KMS-11 (cell line): ENCODE results near the gene CBLL1.

ENCODE experiments used
- H2AFZ ChIP-seq: fragments of 200-600 bp; sonication (generic); 2 replicates; pipeline ENCODE4 v1.6.1; 2016; ENCODE audit warnings: antibody characterized with exemption, mixed run types, low read depth
- H3K27ac ChIP-seq: fragments of 200-600 bp; sonication (generic); 2 replicates; pipeline ENCODE4 v1.6.1; 2016; ENCODE audit warnings: mild to moderate bottlenecking, mixed run types
- H3K27me3 ChIP-seq: fragments of 200-600 bp; sonication (generic); 2 replicates; pipeline ENCODE4 v1.6.1; 2017; ENCODE audit warnings: mild to moderate bottlenecking, low read depth, mixed run types, moderate library complexity; ENCODE audit not compliant: insufficient read depth
- H3K36me3 ChIP-seq: fragments of 200-600 bp; sonication (generic); 2 replicates; pipeline ENCODE4 v1.6.1; 2017; ENCODE audit warnings: mild to moderate bottlenecking, mixed run types; ENCODE audit not compliant: insufficient read depth
- H3K4me1 ChIP-seq: fragments of 200-600 bp; sonication (generic); 2 replicates; pipeline ENCODE4 v1.6.1; 2016; ENCODE audit warnings: mild to moderate bottlenecking, low read depth, mixed run types; ENCODE audit not compliant: poor library complexity, severe bottlenecking
- H3K4me2 ChIP-seq: fragments of 200-600 bp; sonication (generic); 2 replicates; pipeline ENCODE4 v1.7.0; 2016; ENCODE audit warnings: mild to moderate bottlenecking, mixed run types
- H3K4me3 ChIP-seq: fragments of 200-600 bp; sonication (generic); IDR thresholded peaks from 2 replicates; pipeline ENCODE4 v1.6.1; 2017; ENCODE audit warnings: low read depth, low read length, mixed read lengths; ENCODE audit not compliant: insufficient read depth
- H3K79me2 ChIP-seq: fragments of 200-600 bp; sonication (generic); 2 replicates; pipeline ENCODE4 v1.6.1; 2016; ENCODE audit warnings: low read depth, mixed run types; ENCODE audit not compliant: insufficient read depth
- H3K9ac ChIP-seq: fragments of 200-600 bp; sonication (generic); 2 replicates; pipeline ENCODE4 v1.6.1; 2016; ENCODE audit warnings: mild to moderate bottlenecking, mixed run types
- H4K20me1 ChIP-seq: fragments of 200-600 bp; sonication (generic); 2 replicates; pipeline ENCODE4 v1.6.1; 2016; ENCODE audit warnings: mild to moderate bottlenecking, mixed run types; ENCODE audit not compliant: insufficient read depth
- CTCF ChIP-seq: fragments of 200-600 bp; sonication (generic); conservative IDR thresholded peaks from 2 replicates; pipeline ENCODE4 v1.6.1; 2017; ENCODE audit warnings: low read depth, mild to moderate bottlenecking, antibody characterized with exemption, low read length, moderate library complexity, mixed read lengths

The CBLL1 gene

GRCh38 chr7:107767391-107767790 lies 23.4 kb downstream of the CBLL1 start:
- H3K4me3 ChIP-seq: no peak overlapping the region
- no peaks in the 10 kb centered on the region for H4K20me1 ChIP-seq
- H3K36me3 ChIP-seq: no peaks in the 10 kb centered on the region
- H2AFZ ChIP-seq: no peak overlapping the region
- H3K79me2 ChIP-seq: no peaks in the 10 kb centered on the region
- no peaks in the 10 kb centered on the region for H3K4me1 ChIP-seq
- no peak overlapping the region for H3K27ac ChIP-seq
- no peak for TF ChIP-seq CTCF
- no peak overlapping the region for H3K9ac ChIP-seq
- no peak overlapping the region for H3K4me2 ChIP-seq
- no peaks in the 10 kb centered on the region for H3K27me3 ChIP-seq

GRCh38 chr7:107768263-107768662 lies 24.3 kb downstream of the CBLL1 start:
- TF ChIP-seq CTCF: no peak
- Histone ChIP-seq H3K9ac (no peak overlapping the region), H3K4me2 (no peak overlapping the region), H4K20me1 (no peaks in the 10 kb centered on the region), H3K4me3 (no peak overlapping the region), H3K27me3 (no peaks in the 10 kb centered on the region), H3K27ac (no peak overlapping the region), H3K79me2 (no peaks in the 10 kb centered on the region), H3K36me3 (no peaks in the 10 kb centered on the region), H3K4me1 (no peaks in the 10 kb centered on the region), H2AFZ (no peak overlapping the region)

GRCh38 chr7:107773027-107773426 lies 29.1 kb downstream of the CBLL1 start:
- H3K4me3 ChIP-seq: no peak overlapping the region
- no peaks in the 10 kb centered on the region for H4K20me1 ChIP-seq
- H3K4me1 ChIP-seq: no peaks in the 10 kb centered on the region
- H3K9ac ChIP-seq: no peak overlapping the region
- H3K36me3 ChIP-seq: no peaks in the 10 kb centered on the region
- no peak overlapping the region for H3K27ac ChIP-seq
- no peaks in the 10 kb centered on the region for H3K27me3 ChIP-seq
- no peak for TF ChIP-seq CTCF
- no peak overlapping the region for H3K4me2 ChIP-seq
- no peaks in the 10 kb centered on the region for H3K79me2 ChIP-seq
- H2AFZ ChIP-seq: no peak overlapping the region

GRCh38 chr7:107777702-107778101 lies 33.8 kb downstream of the CBLL1 start:
- Histone ChIP-seq H3K9ac (no peak overlapping the region), H3K27ac (no peak overlapping the region), H3K4me1 (no peaks in the 10 kb centered on the region), H4K20me1 (no peaks in the 10 kb centered on the region), H3K4me2 (no peak overlapping the region), H2AFZ (no peak overlapping the region), H3K27me3 (no peaks in the 10 kb centered on the region), H3K79me2 (no peaks in the 10 kb centered on the region), H3K4me3 (no peak overlapping the region), H3K36me3 (no peaks in the 10 kb centered on the region)
- TF ChIP-seq CTCF: no peak

GRCh38 chr7:107778283-107778682 lies 34.3 kb downstream of the CBLL1 start:
- no peak overlapping the region for H3K9ac ChIP-seq
- H3K4me2 ChIP-seq: no peak overlapping the region
- H3K4me1 ChIP-seq: no peaks in the 10 kb centered on the region
- H3K4me3 ChIP-seq: no peak overlapping the region
- no peak for TF ChIP-seq CTCF
- no peaks in the 10 kb centered on the region for H3K79me2 ChIP-seq
- H2AFZ ChIP-seq: no peak overlapping the region
- no peaks in the 10 kb centered on the region for H4K20me1 ChIP-seq
- H3K27ac ChIP-seq: no peak overlapping the region
- no peaks in the 10 kb centered on the region for H3K36me3 ChIP-seq
- H3K27me3 ChIP-seq: no peaks in the 10 kb centered on the region
